ENCODE measurements around the gene CCDC169.
"Not testable (repeated sequence)": the region's sequence is repeated elsewhere in the genome, so short reads cannot be mapped to it uniquely, and the experiment has no call there.

CCDC169 gene

GRCh38 chr13:36297366-36298338, at the start of gene CCDC169:
Gene CCDC169 (minus strand): TSS chr13:36297814. CDS start chr13:36297719, 95 bp downstream.
- DNase-seq (ENCODE audit: low read depth in 2 of 2) = peak; percentile 33 to 46

GRCh38 chr13:36346222-36347083, 48.8 kb upstream of the CCDC169 start, which contains the start of gene SPART:
Gene SPART (minus strand): TSS chr13:36346394. CDS start chr13:36335830, 10,564 bp downstream.
- peak; percentile 71 to 76 for DNase-seq (ENCODE audit: low read depth in 2 of 2)

- DNase-seq (ENCODE audit: low read depth in 2 of 2) = peak in 1 of 2 donors; percentile 5
These were observed 48.0 kb upstream of the CCDC169 start for GRCh38 chr13:36345438-36346221.

- no peak for DNase-seq (ENCODE audit: low read depth in 2 of 2)
These were observed 47.3 kb upstream of the CCDC169 start for GRCh38 chr13:36344886-36345437.

- DNase-seq (ENCODE audit: low read depth in 2 of 2) = no peak
These were observed 46.6 kb upstream of the CCDC169 start for GRCh38 chr13:36344173-36344572.

GRCh38 chr13:36343766-36344165, 46.2 kb upstream of the CCDC169 start:
- DNase-seq (ENCODE audit: low read depth in 2 of 2) = no peak

- DNase-seq (ENCODE audit: low read depth in 2 of 2) = no peak
These were observed 45.1 kb upstream of the CCDC169 start for GRCh38 chr13:36342715-36343114.

- no peak for DNase-seq (ENCODE audit: low read depth in 2 of 2)
These were observed 44.1 kb upstream of the CCDC169 start for GRCh38 chr13:36341718-36342117.

GRCh38 chr13:36339600-36340155, 42.1 kb upstream of the CCDC169 start:
- no peak for DNase-seq (ENCODE audit: low read depth in 2 of 2)

GRCh38 chr13:36337938-36338641, 40.5 kb upstream of the CCDC169 start:
- no peak for DNase-seq (ENCODE audit: low read depth in 2 of 2)

GRCh38 chr13:36332986-36333385, 35.4 kb upstream of the CCDC169 start:
- DNase-seq (ENCODE audit: low read depth in 2 of 2) = no peak

GRCh38 chr13:36332255-36332654, 34.6 kb upstream of the CCDC169 start:
- not testable (repeated sequence) for DNase-seq (ENCODE audit: low read depth in 2 of 2)

- DNase-seq (ENCODE audit: low read depth in 2 of 2) = no peak
These were observed 33.7 kb upstream of the CCDC169 start for GRCh38 chr13:36331280-36331679.

- DNase-seq (ENCODE audit: low read depth in 2 of 2) = no peak
These were observed 31.7 kb upstream of the CCDC169 start for GRCh38 chr13:36329361-36329760.

GRCh38 chr13:36328821-36329220, 31.2 kb upstream of the CCDC169 start:
- DNase-seq (ENCODE audit: low read depth in 2 of 2) = no peak

GRCh38 chr13:36325912-36326311, 28.3 kb upstream of the CCDC169 start:
- no peak for DNase-seq (ENCODE audit: low read depth in 2 of 2)

GRCh38 chr13:36324881-36325280, 27.3 kb upstream of the CCDC169 start:
- DNase-seq (ENCODE audit: low read depth in 2 of 2) = not testable (repeated sequence)

- no peak for DNase-seq (ENCODE audit: low read depth in 2 of 2)
These were observed 26.4 kb upstream of the CCDC169 start for GRCh38 chr13:36323951-36324566.

- no peak for DNase-seq (ENCODE audit: low read depth in 2 of 2)
These were observed 25.8 kb upstream of the CCDC169 start for GRCh38 chr13:36323408-36323807.

- DNase-seq (ENCODE audit: low read depth in 2 of 2) = not testable (repeated sequence)
These were observed 22.2 kb upstream of the CCDC169 start for GRCh38 chr13:36319793-36320192.

Data from stimulated activated CD8-positive, alpha-beta memory T cell treated with anti-CD3 and anti-CD28 coated beads, Interleukin-2, amount 100 ng/mL, for 48 hours (primary cell).